Measurements from ENCODE around the gene TMBIM6.

DNA sequence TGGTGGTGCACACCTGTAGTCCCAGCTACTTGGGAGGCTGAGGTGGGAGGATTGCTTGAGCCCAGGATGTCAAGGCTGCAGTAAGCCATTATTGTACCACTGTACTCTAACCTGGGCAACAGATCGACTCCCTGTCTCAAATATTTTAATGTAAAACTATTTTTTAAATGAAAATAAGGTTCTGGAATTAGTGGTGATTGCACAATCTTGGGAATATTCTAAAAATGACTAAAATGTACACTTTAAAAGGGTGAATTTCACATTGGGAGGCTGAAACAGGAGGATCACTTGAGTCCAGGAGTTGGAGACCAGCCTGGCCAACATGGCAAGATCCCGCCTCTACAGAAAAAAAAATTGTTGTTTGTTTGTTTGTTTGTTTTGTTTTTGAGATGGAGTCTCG lies 12.9 kb upstream of the TMBIM6 start:
- TF ChIP-seq GATA2 (IDR thresholded peaks at IDR 0.05; ENCODE audit: low read depth, low read length) (no peak), GATA3 (IDR thresholded peaks at IDR 0.05; ENCODE audit: low read depth, low read length) (no peak)

Data from SH-SY5Y (cell line).